Transverse colon (tissue), 4 donors: ENCODE measurements around the gene NUP50. TPM values are rescaled to one million over a fixed set of nuclear protein-coding genes. Genes with fewer than 3 reads are reported as not detected.

Source experiments
- DNase-seq: peaks from one replicate; pipeline ENCODE4 v3.0.0-alpha.2; 2019
- H3K27ac ChIP-seq, 4 donors: fragments of 200-600 bp; sonication (generic); 2 replicates each; pipeline ENCODE4 v1.5.1; 2016 to 2018; ENCODE audit warnings: inconsistent platforms in 4 of 4
- H3K27me3 ChIP-seq: fragments of 200-600 bp; sonication (generic); 2 replicates; pipeline ENCODE4 v1.5.1; 2017; ENCODE audit warnings: inconsistent platforms
- H3K36me3 ChIP-seq, 4 donors: fragments of 200-600 bp; sonication (generic); 2 replicates each; pipeline ENCODE4 v1.5.1; 2017 to 2019; ENCODE audit warnings: inconsistent platforms in 4 of 4
- H3K4me1 ChIP-seq, 4 donors: fragments of 200-600 bp; sonication (generic); 2 replicates each; pipeline ENCODE4 v1.5.1; 2017 to 2020; ENCODE audit warnings: inconsistent platforms in 4 of 4
- H3K4me3 ChIP-seq, 4 donors: fragments of 200-600 bp; sonication (generic); 1 replicate in 1 of 4; 2 replicates in 3 of 4; pipeline versions ENCODE4 v1.5.1 to v1.6.1; 2017 to 2019; ENCODE audit warnings: inconsistent platforms in 4 of 4
- H3K9me3 ChIP-seq, 2 donors: fragments of 200-600 bp; sonication (generic); 2 replicates each; pipeline ENCODE4 v1.5.1; 2017 to 2019; ENCODE audit warnings: inconsistent platforms in 2 of 2
- EP300 ChIP-seq: sonication (generic); formaldehyde crosslinking; IDR thresholded peaks from one replicate; pipeline ENCODE4 v1.6.1; 2017; ENCODE audit warnings: antibody characterized with exemption, low read depth
- POLR2A ChIP-seq: fragments of 450-650 bp; IDR thresholded peaks from one replicate; pipeline ENCODE4 v1.6.1; 2016; ENCODE audit warnings: antibody characterized with exemption, mild to moderate bottlenecking, moderate library complexity
- POLR2AphosphoS5 ChIP-seq, 3 donors: sonication (generic); formaldehyde crosslinking; IDR thresholded peaks; one replicate each; pipeline ENCODE4 v1.6.1; 2016; ENCODE audit warnings: antibody characterized with exemption in 3 of 3
- WGBS, 2 donors: methylation state at CpG; one replicate each; pipeline ENCODE4 v1.1.5; 2018; ENCODE audit warnings: low coverage in 1 of 2; 5-methylcytosine and 5-hydroxymethylcytosine counted together
- in situ Hi-C, 4 donors: fragments of 200-750 bp; cut with MboI; loops; one replicate each; pipeline versions ENCODE4 v1.15.0 to v1.15.1; 2017; ENCODE audit warnings: low sequenced_read_pairs in 3 of 4, low pct_ligation_motif_present in 1 of 4, low pct_unique_long_range_greater_than_20kb in 1 of 4
- intact Hi-C: fragments of 100-400 bp; cut with DNase I; formaldehyde crosslinking; loops from one replicate; pipeline ENCODE4 v1.15.1; 2023; ENCODE audit warnings: low total_unique reads
- total RNA-seq, 4 donors: library from RNA; depleted of rRNA; stranded (reverse); fragments of >200 nt; gene quantifications; one replicate each; pipeline ENCODE4 v1.1.0, GENCODE V29; 2016
- TF ChIP-seq, protein P1 (sequence below), 5 experiments: fragments of 200-600 bp in 3 of 5; fragments of 450-650 bp in 2 of 5; sonication (generic) in 3 of 5; IDR thresholded peaks; 1 replicate in 2 of 5; 2 replicates in 3 of 5; pipeline ENCODE4 v1.5.1; 2016 to 2017; ENCODE audit warnings: antibody characterized with exemption in 5 of 5, inconsistent platforms in 3 of 5, mild to moderate bottlenecking in 2 of 5, moderate library complexity in 1 of 5

The NUP50 gene
- total RNA-seq, 4 donors from 2014 or later: 47.0 to 152 (median 73.5) TPM

DNA sequence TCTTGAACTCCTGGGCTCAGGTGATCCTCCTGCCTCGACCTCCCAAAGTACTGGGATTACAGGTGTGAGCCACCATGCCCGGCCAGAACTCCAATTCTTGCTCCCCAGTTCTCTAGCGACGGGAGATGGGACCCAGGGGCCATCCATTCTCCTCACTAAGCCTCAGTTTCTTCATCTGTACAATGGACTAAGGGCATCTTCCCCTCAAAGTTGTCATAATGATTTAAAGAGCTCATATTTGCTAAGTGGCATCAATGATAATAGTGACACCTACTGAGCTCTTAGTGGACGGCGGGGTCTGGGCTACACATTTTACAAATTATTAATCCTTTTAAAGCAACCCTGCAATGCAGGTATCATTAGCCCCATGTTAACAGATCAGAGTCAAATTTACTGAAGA is 42.5 kb downstream of the NUP50 start:
- in situ Hi-C loops (no loop called here), intact Hi-C loops (no loop called here)
- Histone ChIP-seq H3K27ac (no peak overlapping the region), H3K9me3 (no peaks in the 10 kb centered on the region), H3K4me1 (peaks cover 0 to 21% (median 11%) of the 10 kb centered on the region in 4 donors), H3K36me3 (peaks cover 0 to 3% (median 0%) of the 10 kb centered on the region in 4 donors), H3K27me3 (no peaks in the 10 kb centered on the region), H3K4me3 (no peak overlapping the region)
- no peak for DNase-seq
- TF ChIP-seq, protein P1, sequence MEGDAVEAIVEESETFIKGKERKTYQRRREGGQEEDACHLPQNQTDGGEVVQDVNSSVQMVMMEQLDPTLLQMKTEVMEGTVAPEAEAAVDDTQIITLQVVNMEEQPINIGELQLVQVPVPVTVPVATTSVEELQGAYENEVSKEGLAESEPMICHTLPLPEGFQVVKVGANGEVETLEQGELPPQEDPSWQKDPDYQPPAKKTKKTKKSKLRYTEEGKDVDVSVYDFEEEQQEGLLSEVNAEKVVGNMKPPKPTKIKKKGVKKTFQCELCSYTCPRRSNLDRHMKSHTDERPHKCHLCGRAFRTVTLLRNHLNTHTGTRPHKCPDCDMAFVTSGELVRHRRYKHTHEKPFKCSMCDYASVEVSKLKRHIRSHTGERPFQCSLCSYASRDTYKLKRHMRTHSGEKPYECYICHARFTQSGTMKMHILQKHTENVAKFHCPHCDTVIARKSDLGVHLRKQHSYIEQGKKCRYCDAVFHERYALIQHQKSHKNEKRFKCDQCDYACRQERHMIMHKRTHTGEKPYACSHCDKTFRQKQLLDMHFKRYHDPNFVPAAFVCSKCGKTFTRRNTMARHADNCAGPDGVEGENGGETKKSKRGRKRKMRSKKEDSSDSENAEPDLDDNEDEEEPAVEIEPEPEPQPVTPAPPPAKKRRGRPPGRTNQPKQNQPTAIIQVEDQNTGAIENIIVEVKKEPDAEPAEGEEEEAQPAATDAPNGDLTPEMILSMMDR (IDR thresholded peaks at IDR 0.05): no peak
- TF ChIP-seq POLR2AphosphoS5 (IDR thresholded peaks at IDR 0.05) (no peak), EP300 (no peak), POLR2A (no peak)
- 93 to 100% methylated on average over 1 to 6 of the region's 6 CpGs for WGBS, 2 donors

- intact Hi-C loops: no loop called here
- Histone ChIP-seq H3K27me3 (no peaks in the 10 kb centered on the region), H3K36me3 (peaks cover 0 to 3% (median 0%) of the 10 kb centered on the region in 4 donors), H3K9me3 (no peaks in the 10 kb centered on the region), H3K27ac (no peak overlapping the region), H3K4me3 (no peak overlapping the region), H3K4me1 (peaks cover 0 to 23% (median 8%) of the 10 kb centered on the region in 4 donors)
- no peak for TF ChIP-seq POLR2AphosphoS5 (IDR thresholded peaks at IDR 0.05)
- TF ChIP-seq POLR2A: no peak
- TF ChIP-seq, protein P1 (IDR thresholded peaks at IDR 0.05): no peak
- no peak for TF ChIP-seq EP300
- no peak for DNase-seq
- in situ Hi-C loops: no loop called here
- 97% methylated on average over 13 of the region's 13 CpGs; no CpG with 5 or more reads in 1 of the 2 donors for WGBS, 2 donors
These were observed 43.8 kb downstream of the NUP50 start for GRCh38 chr22:45207533-45207932.

GRCh38 chr22:45207981-45208664 is 44.4 kb downstream of the NUP50 start:
- WGBS, 2 donors: 87% methylated on average over 24 of the region's 24 CpGs; no CpG with 5 or more reads in 1 of the 2 donors
- H3K9me3 ChIP-seq: no peaks in the 10 kb centered on the region
- no peaks in the 10 kb centered on the region for H3K27me3 ChIP-seq
- no peak overlapping the region for H3K27ac ChIP-seq
- TF ChIP-seq, protein P1 (IDR thresholded peaks at IDR 0.05): no peak
- no peak for TF ChIP-seq EP300
- no peak for TF ChIP-seq POLR2A
- DNase-seq: no peak
- intact Hi-C loops: no loop called here
- H3K4me3 ChIP-seq: no peak overlapping the region
- peaks cover 0 to 3% (median 0%) of the 10 kb centered on the region in 4 donors for H3K36me3 ChIP-seq
- H3K4me1 ChIP-seq: peaks cover under 1 to 29% (median 7%) of the 10 kb centered on the region in 4 donors
- in situ Hi-C loops: no loop called here

GRCh38 chr22:45208696-45208992 is 44.9 kb downstream of the NUP50 start:
- no peaks in the 10 kb centered on the region for H3K9me3 ChIP-seq
- H3K4me1 ChIP-seq: peaks cover 4 to 31% (median 9%) of the 10 kb centered on the region in 4 donors
- H3K27me3 ChIP-seq: no peaks in the 10 kb centered on the region
- no peak for TF ChIP-seq EP300
- no peak for TF ChIP-seq POLR2AphosphoS5 (IDR thresholded peaks at IDR 0.05)
- TF ChIP-seq, protein P1 (IDR thresholded peaks at IDR 0.05): no peak
- TF ChIP-seq POLR2A: no peak
- no peak overlapping the region for H3K4me3 ChIP-seq
- H3K27ac ChIP-seq: no peak overlapping the region
- peaks cover 0 to 3% (median 0%) of the 10 kb centered on the region in 4 donors for H3K36me3 ChIP-seq
- intact Hi-C loops: no loop called here
- 85 to 100% methylated on average over 3 to 10 of the region's 10 CpGs for WGBS, 2 donors
- in situ Hi-C loops: no loop called here
- no peak for DNase-seq
